Lower leg skin (tissue), 3 donors: ENCODE measurements around the gene EML2.

Source experiments
- CTCF ChIP-seq, 3 donors: fragments of 450-650 bp; IDR thresholded peaks; one replicate each; pipeline ENCODE4 v1.5.1; 2016; ENCODE audit warnings: antibody characterized with exemption in 3 of 3, mild to moderate bottlenecking in 3 of 3, moderate library complexity in 2 of 3
- POLR2A ChIP-seq, 2 donors: fragments of 450-650 bp; IDR thresholded peaks; one replicate each; pipeline ENCODE4 v1.6.1; 2016 to 2017; ENCODE audit warnings: antibody characterized with exemption in 2 of 2, mild to moderate bottlenecking in 1 of 2, moderate library complexity in 1 of 2

GRCh38 chr19:45568732-45569131 lies 70.5 kb downstream of the EML2 start:
- TF ChIP-seq POLR2A (IDR thresholded peaks at IDR 0.05) (no peak), CTCF (IDR thresholded peaks at IDR 0.05) (no peak)
